Measurements from ENCODE around the gene RNF187. TPM values are rescaled to one million over a fixed set of nuclear protein-coding genes. Genes with fewer than 3 reads are reported as not detected.

The RNF187 gene
- total RNA-seq, 2 experiments from 2014 or later = 40.7 to 45.1 TPM

DNA sequence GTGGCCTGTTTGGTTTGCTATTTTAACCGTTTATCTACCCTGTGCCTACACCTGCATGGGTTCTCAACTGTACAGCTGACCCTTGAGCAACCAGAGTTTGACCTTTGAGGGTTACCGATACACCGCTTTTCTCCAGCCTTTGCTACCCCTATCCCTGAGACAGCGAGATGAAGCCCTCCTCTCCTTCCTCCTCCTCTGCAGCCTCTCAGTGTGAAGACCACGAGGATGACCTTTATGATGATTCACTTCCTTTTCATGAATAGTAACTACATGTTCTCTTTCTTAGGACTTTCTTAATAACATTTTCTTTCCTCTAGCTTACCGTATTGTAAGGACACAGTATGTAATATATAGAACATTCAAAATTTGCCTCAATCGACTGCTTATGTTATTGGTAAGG, 14.5 kb upstream of the RNF187 start:
- Mint-ChIP-seq H3K27ac (no peak overlapping the region), H3K9me3 (no peaks in the 10 kb centered on the region), H3K27me3 (peaks cover 36% of the 10 kb centered on the region), H3K4me3 (no peak overlapping the region), H3K4me1 (ENCODE audit: low read depth) (no peaks in the 10 kb centered on the region), H3K36me3 (ENCODE audit: low read depth) (no peaks in the 10 kb centered on the region)
- H3K4me1 ChIP-seq (ENCODE audit: insufficient read depth, low read length) = peaks cover 7% of the 10 kb centered on the region
- H3K27me3 ChIP-seq (ENCODE audit: control insufficient read depth in 1 of 2, insufficient read depth in 2 of 2, low read length in 2 of 2) = peaks cover 10 to 29% of the 10 kb centered on the region in 2 experiments
- no peak overlapping the region for H3K27ac ChIP-seq (ENCODE audit: low read depth in 1 of 2, low read length in 2 of 2)
- ChIA-PET CTCF (interaction anchor here (1.5 to 1.7 kb wide), 2 partner anchors 14 to 27 kb away, joined by 4 read pairs; partner anchors contain the start of gene RNF187), POLR2A (interaction anchor here (0.5 to 1.1 kb wide), 2 partner anchors 14 to 15 kb away, joined by 3 read pairs; a partner anchor contains a TSS)
- H3K36me3 ChIP-seq (ENCODE audit: insufficient read depth, low read length) = no peaks in the 10 kb centered on the region
- no peak overlapping the region for H3K4me3 ChIP-seq (ENCODE audit: low read length)
- H3K9me3 ChIP-seq (ENCODE audit: control insufficient read depth in 1 of 2, insufficient read depth in 1 of 2, low read length in 2 of 2) = peaks cover 0 to 10% of the 10 kb centered on the region in 2 experiments
- intact Hi-C loops (cut with DNase I, micrococcal nuclease) = no loop called here
- TF ChIP-seq, protein P1, sequence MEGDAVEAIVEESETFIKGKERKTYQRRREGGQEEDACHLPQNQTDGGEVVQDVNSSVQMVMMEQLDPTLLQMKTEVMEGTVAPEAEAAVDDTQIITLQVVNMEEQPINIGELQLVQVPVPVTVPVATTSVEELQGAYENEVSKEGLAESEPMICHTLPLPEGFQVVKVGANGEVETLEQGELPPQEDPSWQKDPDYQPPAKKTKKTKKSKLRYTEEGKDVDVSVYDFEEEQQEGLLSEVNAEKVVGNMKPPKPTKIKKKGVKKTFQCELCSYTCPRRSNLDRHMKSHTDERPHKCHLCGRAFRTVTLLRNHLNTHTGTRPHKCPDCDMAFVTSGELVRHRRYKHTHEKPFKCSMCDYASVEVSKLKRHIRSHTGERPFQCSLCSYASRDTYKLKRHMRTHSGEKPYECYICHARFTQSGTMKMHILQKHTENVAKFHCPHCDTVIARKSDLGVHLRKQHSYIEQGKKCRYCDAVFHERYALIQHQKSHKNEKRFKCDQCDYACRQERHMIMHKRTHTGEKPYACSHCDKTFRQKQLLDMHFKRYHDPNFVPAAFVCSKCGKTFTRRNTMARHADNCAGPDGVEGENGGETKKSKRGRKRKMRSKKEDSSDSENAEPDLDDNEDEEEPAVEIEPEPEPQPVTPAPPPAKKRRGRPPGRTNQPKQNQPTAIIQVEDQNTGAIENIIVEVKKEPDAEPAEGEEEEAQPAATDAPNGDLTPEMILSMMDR (IDR thresholded peaks at IDR 0.05) = no peak
- no peak for DNase-seq
- no peak for ATAC-seq (ENCODE audit: poor library complexity)

DNA sequence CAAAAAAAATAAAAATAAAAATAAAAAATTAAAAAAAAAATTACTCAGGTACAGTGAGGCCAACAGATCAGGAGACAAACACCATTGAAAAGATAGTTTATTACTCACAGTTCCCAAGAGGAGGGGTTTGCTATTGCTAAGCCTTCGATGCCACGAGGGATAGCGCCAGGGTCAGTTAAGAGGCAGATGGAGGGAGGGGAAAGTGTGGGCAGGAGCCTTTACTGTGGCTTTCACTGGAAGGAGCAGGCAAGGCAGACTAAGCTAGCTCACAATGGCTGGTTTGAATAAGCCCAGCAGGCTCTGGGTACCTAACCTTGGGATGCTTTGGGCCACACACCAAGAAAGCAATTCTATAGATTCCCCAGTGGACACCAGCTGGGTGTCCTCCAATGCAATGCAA, 12.7 kb upstream of the RNF187 start:
- Histone ChIP-seq H3K27me3 (ENCODE audit: control insufficient read depth in 1 of 2, insufficient read depth in 2 of 2, low read length in 2 of 2) (peaks cover 9 to 18% of the 10 kb centered on the region in 2 experiments), H3K36me3 (ENCODE audit: insufficient read depth, low read length) (no peaks in the 10 kb centered on the region), H3K27ac (ENCODE audit: low read depth in 1 of 2, low read length in 2 of 2) (no peak overlapping the region), H3K4me3 (ENCODE audit: low read length) (no peak overlapping the region), H3K9me3 (ENCODE audit: control insufficient read depth in 1 of 2, insufficient read depth in 1 of 2, low read length in 2 of 2) (peaks cover 0 to 10% of the 10 kb centered on the region in 2 experiments), H3K4me1 (ENCODE audit: insufficient read depth, low read length) (peaks cover 23% of the 10 kb centered on the region)
- POLR2A ChIA-PET = interaction anchor here (1.0 to 1.7 kb wide), 2 partner anchors 10 to 16 kb away, joined by 4 read pairs; a partner anchor contains a TSS
- Mint-ChIP-seq H3K9me3 (no peaks in the 10 kb centered on the region), H3K36me3 (ENCODE audit: low read depth) (no peaks in the 10 kb centered on the region), H3K4me3 (no peak overlapping the region), H3K27me3 (peaks cover 21% of the 10 kb centered on the region), H3K4me1 (ENCODE audit: low read depth) (peaks cover 12% of the 10 kb centered on the region), H3K27ac (no peak overlapping the region)
- intact Hi-C loops (cut with DNase I, micrococcal nuclease) = no loop called here
- DNase-seq (no peak), ATAC-seq (ENCODE audit: poor library complexity) (no peak)
- CTCF ChIA-PET = no interaction called here
- TF ChIP-seq, protein P1 (IDR thresholded peaks at IDR 0.05) = no peak

DNA sequence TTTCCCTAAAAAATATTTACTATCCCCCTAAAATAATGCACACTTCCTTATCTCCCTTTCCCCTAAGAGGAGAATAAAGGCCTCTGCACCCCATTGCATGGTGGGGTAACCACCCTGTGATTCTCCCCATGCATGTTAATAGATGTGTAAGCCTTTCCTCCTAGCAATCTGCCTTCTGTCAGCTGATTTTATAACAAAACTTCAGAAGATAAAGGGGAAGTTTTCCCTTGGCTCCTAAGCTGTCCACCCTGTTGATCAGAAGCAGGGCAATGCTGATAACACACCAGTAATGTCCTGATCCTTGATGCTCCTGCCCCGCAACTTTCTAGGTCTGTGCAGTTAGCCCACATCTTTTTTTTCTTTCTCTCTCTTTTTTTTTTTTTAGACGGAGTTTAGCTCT, 11.4 kb upstream of the RNF187 start:
- no peaks in the 10 kb centered on the region for H3K9me3 Mint-ChIP-seq
- ChIA-PET CTCF (interaction anchor here (0.5 kb wide), 1 partner anchor 799 kb away, joined by 3 read pairs; no protein-coding TSS in a partner anchor), POLR2A (interaction anchor here (0.6 to 1.7 kb wide), 2 partner anchors 17 to 389 kb away, joined by 3 to 4 read pairs; a partner anchor contains a TSS)
- Histone ChIP-seq H3K27me3 (ENCODE audit: control insufficient read depth in 1 of 2, insufficient read depth in 2 of 2, low read length in 2 of 2) (peaks cover 3 to 8% of the 10 kb centered on the region in 2 experiments), H3K27ac (ENCODE audit: low read depth in 1 of 2, low read length in 2 of 2) (no peak overlapping the region), H3K9me3 (ENCODE audit: control insufficient read depth in 1 of 2, insufficient read depth in 1 of 2, low read length in 2 of 2) (peaks cover 0 to 6% of the 10 kb centered on the region in 2 experiments), H3K4me3 (ENCODE audit: low read length) (no peak overlapping the region), H3K36me3 (ENCODE audit: insufficient read depth, low read length) (no peaks in the 10 kb centered on the region), H3K4me1 (ENCODE audit: insufficient read depth, low read length) (peaks cover 30% of the 10 kb centered on the region)
- H3K27ac Mint-ChIP-seq = no peak overlapping the region
- H3K27me3 Mint-ChIP-seq = peaks cover 18% of the 10 kb centered on the region
- intact Hi-C loops (cut with DNase I, micrococcal nuclease) = loop anchor here in 1 of 2 experiments (1.0 kb wide), 1 partner anchor 13 kb away; no protein-coding TSS in a partner anchor
- TF ChIP-seq, protein P1 (IDR thresholded peaks at IDR 0.05) = no peak
- H3K4me3 Mint-ChIP-seq = no peak overlapping the region
- no peak for ATAC-seq (ENCODE audit: poor library complexity)
- no peaks in the 10 kb centered on the region for H3K36me3 Mint-ChIP-seq (ENCODE audit: low read depth)
- DNase-seq = no peak
- peaks cover 13% of the 10 kb centered on the region for H3K4me1 Mint-ChIP-seq (ENCODE audit: low read depth)
